ENCODE results near the gene OSBP2. TPM values are rescaled to one million over a fixed set of nuclear protein-coding genes. Genes with fewer than 3 reads are reported as not detected.

The OSBP2 gene
- total and polyA plus RNA-seq, 2 of the 13 experiments (the other 11 are each of a cell fraction or from before 2014, with no cell fraction given): 5.0 to 7.7 TPM

DNA sequence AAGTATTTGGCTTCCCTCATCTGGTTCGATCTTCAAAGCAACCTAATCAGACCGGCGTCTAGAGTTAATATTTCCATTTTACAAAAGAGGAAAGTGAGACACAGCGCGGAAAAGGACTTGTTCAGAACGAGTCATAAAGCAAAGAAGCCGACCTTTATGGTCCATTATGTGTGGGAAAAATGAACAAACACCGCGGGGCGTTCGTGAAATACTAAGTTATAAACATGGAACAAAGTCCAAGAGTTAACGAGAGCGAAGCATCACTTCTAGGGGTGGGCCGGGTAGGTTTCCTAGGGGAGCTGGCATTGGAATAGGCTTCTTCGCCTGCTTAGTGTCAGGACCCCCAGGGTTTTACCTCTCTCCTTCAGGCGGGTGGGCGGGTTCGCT is 27.6 kb upstream of the OSBP2 start:
- peak overlapping the region; percentile 55 to 79 (median 58); a peak in 5 of 6 replicates for H3K4me3 ChIP-seq (replicated peaks in 1 of 3; ENCODE audit: insufficient read depth in 1 of 3, low read depth in 2 of 3, low read length in 3 of 3)
- H3K4me2 ChIP-seq (ENCODE audit: low read depth, low read length): peak overlapping the region; percentile 99
- peaks cover 18% of the 10 kb centered on the region for H3K4me1 ChIP-seq (ENCODE audit: insufficient read depth, low read length)
- in situ Hi-C loops (cut with HindIII; ENCODE audit: extremely low pct_ligation_motif_present, low pct_unique_long_range_greater_than_20kb) (no loop called here), intact Hi-C loops (cut with micrococcal nuclease; ENCODE audit: unreplicated experiment) (no loop called here)
- H3K9ac ChIP-seq (ENCODE audit: insufficient read depth, low read depth, low read length): peak overlapping the region; percentile 12
- H3K36me3 ChIP-seq (replicated peaks in 1 of 2; ENCODE audit: control insufficient read depth in 1 of 2, insufficient read depth in 2 of 2, low read length in 2 of 2): no peaks in the 10 kb centered on the region
- TF ChIP-seq KDM5B (CRISPR knock-in tag; IDR thresholded peaks at IDR 0.05; ENCODE audit: borderline replicate concordance) (no peak), TMF1 (CRISPR knock-in tag; IDR thresholded peaks at IDR 0.05; ENCODE audit: low read depth) (no peak), ZNF251 (CRISPR knock-in tag; IDR thresholded peaks at IDR 0.05) (no peak), ZFP1 (CRISPR knock-in tag; IDR thresholded peaks at IDR 0.05) (no peak), HNRNPK (IDR thresholded peaks at IDR 0.05; ENCODE audit: low read depth, low read length, poor library complexity, severe bottlenecking) (no peak), ZFP36 (IDR thresholded peaks at IDR 0.05; ENCODE audit: borderline replicate concordance, low read depth, low read length, partially characterized antibody) (no peak), ZNF274 (CRISPR knock-in tag; IDR thresholded peaks at IDR 0.05) (no peak), ZNF224 (CRISPR knock-in tag; IDR thresholded peaks at IDR 0.05) (no peak), HMG20A (CRISPR knock-in tag; IDR thresholded peaks at IDR 0.05; ENCODE audit: borderline replicate concordance) (no peak), ZNF737 (CRISPR knock-in tag; IDR thresholded peaks at IDR 0.05; ENCODE audit: borderline replicate concordance) (no peak), NFRKB (IDR thresholded peaks at IDR 0.05) (no peak), ZNF383 (CRISPR knock-in tag; IDR thresholded peaks at IDR 0.05; ENCODE audit: borderline replicate concordance) (no peak), TCF7 (IDR thresholded peaks at IDR 0.05; ENCODE audit: low read depth) (no peak), NFIB (CRISPR knock-in tag; IDR thresholded peaks at IDR 0.05; ENCODE audit: borderline replicate concordance) (no peak), GTF2F1 (IDR thresholded peaks at IDR 0.05; ENCODE audit: low read length) (no peak), YEATS2 (CRISPR knock-in tag; IDR thresholded peaks at IDR 0.05; ENCODE audit: borderline replicate concordance) (no peak)
- TF ChIP-seq, protein P1, sequence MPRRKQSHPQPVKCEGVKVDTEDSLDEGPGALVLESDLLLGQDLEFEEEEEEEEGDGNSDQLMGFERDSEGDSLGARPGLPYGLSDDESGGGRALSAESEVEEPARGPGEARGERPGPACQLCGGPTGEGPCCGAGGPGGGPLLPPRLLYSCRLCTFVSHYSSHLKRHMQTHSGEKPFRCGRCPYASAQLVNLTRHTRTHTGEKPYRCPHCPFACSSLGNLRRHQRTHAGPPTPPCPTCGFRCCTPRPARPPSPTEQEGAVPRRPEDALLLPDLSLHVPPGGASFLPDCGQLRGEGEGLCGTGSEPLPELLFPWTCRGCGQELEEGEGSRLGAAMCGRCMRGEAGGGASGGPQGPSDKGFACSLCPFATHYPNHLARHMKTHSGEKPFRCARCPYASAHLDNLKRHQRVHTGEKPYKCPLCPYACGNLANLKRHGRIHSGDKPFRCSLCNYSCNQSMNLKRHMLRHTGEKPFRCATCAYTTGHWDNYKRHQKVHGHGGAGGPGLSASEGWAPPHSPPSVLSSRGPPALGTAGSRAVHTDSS (CRISPR knock-in tag; conservative IDR thresholded peaks at IDR 0.05): no peak
- H3K27me3 ChIP-seq (ENCODE audit: control insufficient read depth in 1 of 2, insufficient read depth in 2 of 2, low read length in 2 of 2): peaks cover 3 to 14% of the 10 kb centered on the region in 2 experiments; a peak in 3 of 5 replicates
- ChIA-PET POLR2A (interaction anchor here (1.6 kb wide), 1 partner anchor 302 kb away, joined by 4 read pairs; the partner anchor contains the start of genes MORC2 and TUG1), CTCF (ENCODE audit: low intra/inter-chr PET ratio, low total read pairs) (interaction anchor here (1.2 kb wide), 1 partner anchor 33 kb away, joined by 3 read pairs; no protein-coding TSS in a partner anchor)
- no peak overlapping the region for H3K27ac ChIP-seq (ENCODE audit: extremely low read length, insufficient read depth, low read length)
- H3K9me3 ChIP-seq (ENCODE audit: low read length): no peaks in the 10 kb centered on the region
- peak overlapping the region; percentile 31 for H2AFZ ChIP-seq (ENCODE audit: low read length)
- ATAC-seq (no peak), FAIRE-seq (no peak), DNase-seq (ENCODE audit: low spot score) (peak; percentile 13)
- no peaks in the 10 kb centered on the region for H4K20me1 ChIP-seq (ENCODE audit: insufficient read depth, low read length)
- BruUV-seq (replicated peaks): no TSS peak
- no peaks in the 10 kb centered on the region for H3K79me2 ChIP-seq (ENCODE audit: insufficient read depth, low read length)
- WGBS (ENCODE audit: low lambda C conversion rate): 2% methylated on average over 14 of the region's 18 CpGs
